22Rv1 (cell line): Measurements from ENCODE around the gene KIFC3.

Source experiments
- H3K27ac ChIP-seq: fragments of 450-650 bp; 2 replicates; pipeline ENCODE4 v1.5.1; 2017
- CTCF ChIP-seq: fragments of 450-650 bp; IDR thresholded peaks from 2 replicates; pipeline ENCODE4 v1.5.1; 2017; ENCODE audit warnings: mild to moderate bottlenecking
- ZFX ChIP-seq: fragments of 450-650 bp; IDR thresholded peaks from 2 replicates; pipeline ENCODE4 v1.6.1; 2017; ENCODE audit warnings: antibody characterized with exemption, borderline replicate concordance

The KIFC3 gene

GRCh38 chr16:57823836-57824235 is 21.5 kb upstream of the KIFC3 start:
- no peak overlapping the region for H3K27ac ChIP-seq
- no peak for TF ChIP-seq ZFX
- TF ChIP-seq CTCF, result no peak

GRCh38 chr16:57822856-57823255 is 20.6 kb upstream of the KIFC3 start:
- no peak overlapping the region for H3K27ac ChIP-seq
- TF ChIP-seq CTCF (no peak), ZFX (no peak)

- no peak overlapping the region for H3K27ac ChIP-seq
- TF ChIP-seq CTCF, result no peak
- TF ChIP-seq ZFX, result no peak
Measured at GRCh38 chr16:57822018-57822553, 19.8 kb upstream of the KIFC3 start.

GRCh38 chr16:57821149-57821971 is 19.1 kb upstream of the KIFC3 start:
- H3K27ac ChIP-seq, result no peak overlapping the region
- TF ChIP-seq ZFX, result no peak
- no peak for TF ChIP-seq CTCF

GRCh38 chr16:57818377-57819064 is 16.2 kb upstream of the KIFC3 start:
- no peak overlapping the region for H3K27ac ChIP-seq
- TF ChIP-seq ZFX (no peak), CTCF (no peak)

GRCh38 chr16:57817680-57818079 is 15.4 kb upstream of the KIFC3 start:
- no peak for TF ChIP-seq CTCF
- TF ChIP-seq ZFX, result no peak
- no peak overlapping the region for H3K27ac ChIP-seq
